Measurements from ENCODE around the gene DGKZ.

The DGKZ gene

GRCh38 chr11:46393759-46394158, 46.5 kb downstream of the DGKZ start:
- DNase-seq (ENCODE audit: low read depth in 2 of 2): no peak

- DNase-seq (ENCODE audit: low read depth in 2 of 2): no peak
These were observed 50.3 kb downstream of the DGKZ start for GRCh38 chr11:46397526-46397925.

DNA sequence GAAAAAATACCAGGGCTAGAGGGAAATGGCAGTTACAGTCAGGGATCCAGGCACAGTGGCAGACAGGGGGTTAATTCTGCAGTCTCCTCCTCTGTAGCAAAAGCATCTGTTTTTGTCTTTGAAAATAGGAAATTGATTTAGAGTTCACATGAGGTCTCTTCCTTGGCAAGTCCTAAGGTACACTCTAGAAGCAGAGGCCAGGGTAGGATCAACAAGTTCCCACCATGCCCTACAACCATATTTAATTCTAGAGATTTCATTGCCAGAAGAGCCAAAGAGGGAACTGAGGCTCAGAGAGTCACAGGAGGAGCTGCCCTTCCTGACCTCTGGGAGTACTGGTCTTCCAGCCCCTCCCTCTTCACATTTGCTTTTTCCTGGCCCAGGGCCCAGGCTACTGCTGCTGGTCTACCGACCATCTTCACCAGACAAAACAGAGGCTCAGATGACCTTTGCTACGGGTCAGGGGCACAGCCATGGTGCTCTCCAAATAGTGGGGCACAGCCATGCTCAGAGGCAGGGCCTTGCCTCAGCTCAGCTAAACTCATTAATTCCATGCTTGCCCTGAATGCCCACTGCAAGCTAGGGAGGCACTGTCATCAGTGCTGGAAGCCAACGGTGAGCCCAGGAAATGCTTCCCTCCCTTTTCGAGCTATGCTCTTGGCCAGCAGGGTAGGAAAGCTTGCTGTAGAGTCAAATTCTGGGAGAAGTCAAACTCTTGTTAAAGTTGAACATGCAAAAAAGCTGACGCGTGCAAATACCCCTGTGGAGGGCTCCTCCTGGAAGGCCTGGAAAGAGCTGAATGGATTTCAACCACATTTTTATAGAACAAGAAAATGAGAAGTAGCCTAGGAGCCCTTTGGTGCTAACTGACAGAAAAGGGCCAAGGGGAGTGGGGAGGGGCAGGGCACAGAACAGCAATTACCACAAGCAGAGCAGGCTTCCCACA, 56.0 kb downstream of the DGKZ start:
- DNase-seq (ENCODE audit: low read depth in 2 of 2): no peak

DNA sequence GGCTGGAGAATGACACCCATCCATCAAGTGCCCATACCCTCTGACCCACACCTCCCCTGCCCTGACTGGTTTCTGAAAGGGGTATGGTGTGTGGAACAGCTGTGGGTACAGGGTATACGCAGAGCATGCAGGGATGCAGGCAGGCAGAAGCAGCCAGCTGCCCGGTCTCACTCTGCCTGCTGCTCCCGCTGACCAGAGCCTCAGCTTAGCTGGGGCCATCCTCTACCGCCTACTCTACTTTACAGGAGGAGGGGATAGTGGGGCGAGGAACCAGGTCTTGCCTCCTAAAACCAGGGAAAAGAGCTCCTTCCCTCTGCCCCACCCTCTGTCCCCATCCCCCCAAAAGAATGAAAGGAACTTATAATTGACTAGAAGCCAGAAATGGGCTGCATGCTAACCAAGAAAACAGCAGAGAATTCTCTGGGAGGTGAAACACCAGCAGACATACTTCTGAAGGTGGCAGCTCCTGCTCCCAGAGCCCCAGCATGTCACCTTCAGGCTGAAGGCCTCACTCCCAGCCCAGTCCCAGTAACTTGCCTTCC, 57.3 kb downstream of the DGKZ start:
- DNase-seq (ENCODE audit: low read depth in 2 of 2): no peak

DNA sequence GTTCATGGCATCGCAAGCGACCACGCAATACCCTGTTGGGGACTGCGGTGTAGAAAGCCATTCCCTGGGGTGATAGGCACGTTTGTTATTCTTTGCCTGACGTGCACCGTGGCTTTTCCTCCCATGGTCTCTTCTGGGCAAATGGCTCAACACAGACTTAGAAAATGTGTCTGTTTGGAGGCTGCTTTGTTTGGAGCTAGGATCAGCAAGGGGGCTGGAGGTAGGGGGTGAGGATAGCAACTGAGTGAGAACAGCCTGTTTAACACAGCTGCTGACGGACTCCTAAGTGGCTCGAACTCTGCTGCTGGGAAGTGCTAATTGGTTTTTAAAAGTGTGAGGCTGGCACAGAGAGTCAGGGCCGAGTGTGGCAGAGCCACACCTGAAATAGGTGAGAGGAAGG, 60.4 kb downstream of the DGKZ start:
- no peak for DNase-seq (ENCODE audit: low read depth in 2 of 2)

- no peak for DNase-seq (ENCODE audit: low read depth in 2 of 2)
These were observed 61.2 kb downstream of the DGKZ start for GRCh38 chr11:46408407-46408986.

DNA sequence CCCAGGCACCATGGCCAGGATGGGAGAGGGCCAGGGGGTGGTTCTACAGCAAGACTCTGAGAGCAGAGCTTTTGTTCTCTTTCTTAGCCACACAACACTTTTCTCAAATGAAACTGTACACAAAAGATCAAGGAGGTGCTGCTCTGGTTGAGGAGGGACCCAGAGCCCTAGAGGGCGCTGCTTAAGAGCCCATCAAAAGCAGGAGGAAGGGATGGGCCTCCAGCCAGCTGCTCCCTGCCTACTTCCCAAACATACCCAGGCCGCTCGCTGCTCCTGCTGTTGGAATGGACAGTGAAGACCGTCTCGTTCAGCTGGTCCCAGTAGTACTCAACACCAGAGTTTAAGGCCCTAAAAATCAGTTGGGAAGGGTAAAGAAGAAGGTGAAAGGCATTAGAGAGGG, 62.8 kb downstream of the DGKZ start:
- no peak for DNase-seq (ENCODE audit: low read depth in 2 of 2)

DNA sequence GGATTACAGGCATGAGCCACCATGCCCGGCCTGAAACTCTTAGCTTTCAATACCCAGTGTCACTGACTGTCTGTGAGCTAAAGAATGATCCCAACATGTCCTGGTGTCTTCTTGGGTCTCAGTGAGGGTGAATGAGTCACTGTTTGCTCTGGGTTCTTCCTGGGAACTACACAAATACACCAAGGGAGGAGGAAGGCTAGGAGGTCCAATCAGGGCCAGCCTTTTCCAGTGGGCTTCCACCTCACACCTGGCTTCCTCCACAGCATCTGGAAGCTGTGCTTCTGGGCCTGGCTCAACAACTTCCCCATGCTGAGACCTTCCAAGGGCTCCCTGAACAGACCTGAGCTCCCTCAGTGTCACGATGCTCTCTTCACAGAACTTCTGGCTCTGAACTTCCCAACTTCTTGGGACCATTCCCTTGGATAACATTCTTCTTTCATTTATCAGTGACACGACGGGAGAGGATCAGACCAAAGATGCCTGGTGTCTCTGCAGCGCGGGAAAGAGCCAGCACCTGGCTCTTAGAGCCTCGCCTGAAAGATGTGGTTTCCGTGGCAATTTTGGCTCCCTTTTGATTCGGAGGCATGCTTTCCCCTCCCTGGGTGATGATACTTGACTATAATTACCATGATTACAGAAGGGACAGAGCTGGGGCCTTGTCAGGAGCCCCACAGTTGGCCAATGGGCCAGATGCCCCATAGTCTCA, 66.7 kb downstream of the DGKZ start:
- DNase-seq (ENCODE audit: low read depth in 2 of 2): no peak

DNA sequence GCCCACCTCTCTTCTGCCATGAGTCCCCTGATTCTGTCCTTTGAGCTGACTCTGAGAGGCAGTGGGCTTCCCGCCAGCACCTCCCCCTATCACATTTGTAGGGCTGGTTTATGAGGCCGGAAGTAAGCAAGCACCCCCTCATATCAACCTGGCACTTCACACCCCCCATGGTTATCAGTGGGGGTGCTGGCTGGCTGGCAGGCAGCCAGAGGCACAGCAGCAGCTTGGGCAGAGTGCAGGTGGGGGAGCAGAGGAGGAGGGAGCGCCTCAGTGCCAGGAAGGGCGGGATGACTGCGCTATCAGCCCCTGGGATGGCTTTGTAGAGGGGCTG, 67.2 kb downstream of the DGKZ start:
- no peak for DNase-seq (ENCODE audit: low read depth in 2 of 2)

- no peak for DNase-seq (ENCODE audit: low read depth in 2 of 2)
These were observed 67.6 kb downstream of the DGKZ start for GRCh38 chr11:46414879-46415278.

DNA sequence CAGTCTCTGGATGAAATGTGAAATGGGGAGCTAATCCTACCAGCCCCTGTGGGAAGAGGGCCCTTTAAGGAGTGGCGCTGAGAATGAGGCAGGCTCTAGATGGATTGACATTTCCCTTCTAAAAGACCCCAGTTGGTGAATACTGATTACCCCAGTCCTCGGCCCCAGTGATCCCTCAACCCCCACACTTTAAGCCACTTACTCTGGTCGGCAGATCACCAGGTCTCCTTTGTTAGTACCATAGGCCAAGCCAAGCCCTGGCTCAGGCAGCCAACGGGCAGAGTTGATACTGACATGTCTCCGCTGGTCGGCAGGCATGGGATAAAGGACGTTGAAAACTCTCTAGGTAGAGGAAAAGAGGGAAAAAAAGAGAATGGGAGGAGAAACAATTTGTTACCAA, 70.4 kb downstream of the DGKZ start:
- DNase-seq (ENCODE audit: low read depth in 2 of 2): no peak

DNA sequence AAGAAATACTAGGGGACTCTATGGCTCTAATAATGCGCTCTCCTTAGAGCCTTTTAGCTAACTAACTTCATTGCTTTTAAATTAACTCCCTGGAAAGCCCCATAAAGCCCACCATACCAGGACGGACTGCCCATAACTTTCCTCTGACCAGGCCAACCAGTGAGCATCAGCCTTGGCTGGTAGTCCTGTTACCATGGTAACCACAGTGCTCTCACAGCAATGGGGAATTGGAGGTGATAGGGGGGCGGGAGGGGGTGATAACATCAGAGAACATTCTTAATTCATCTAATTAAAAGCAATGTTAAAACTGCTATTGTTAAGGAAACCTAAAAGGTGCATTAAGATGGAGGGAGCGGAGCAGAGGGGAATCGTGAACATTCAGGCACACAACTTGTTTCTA, 71.5 kb downstream of the DGKZ start:
- no peak for DNase-seq (ENCODE audit: low read depth in 2 of 2)

- no peak for DNase-seq (ENCODE audit: low read depth in 2 of 2)
These were observed 73.2 kb downstream of the DGKZ start for GRCh38 chr11:46420513-46420912.

DNA sequence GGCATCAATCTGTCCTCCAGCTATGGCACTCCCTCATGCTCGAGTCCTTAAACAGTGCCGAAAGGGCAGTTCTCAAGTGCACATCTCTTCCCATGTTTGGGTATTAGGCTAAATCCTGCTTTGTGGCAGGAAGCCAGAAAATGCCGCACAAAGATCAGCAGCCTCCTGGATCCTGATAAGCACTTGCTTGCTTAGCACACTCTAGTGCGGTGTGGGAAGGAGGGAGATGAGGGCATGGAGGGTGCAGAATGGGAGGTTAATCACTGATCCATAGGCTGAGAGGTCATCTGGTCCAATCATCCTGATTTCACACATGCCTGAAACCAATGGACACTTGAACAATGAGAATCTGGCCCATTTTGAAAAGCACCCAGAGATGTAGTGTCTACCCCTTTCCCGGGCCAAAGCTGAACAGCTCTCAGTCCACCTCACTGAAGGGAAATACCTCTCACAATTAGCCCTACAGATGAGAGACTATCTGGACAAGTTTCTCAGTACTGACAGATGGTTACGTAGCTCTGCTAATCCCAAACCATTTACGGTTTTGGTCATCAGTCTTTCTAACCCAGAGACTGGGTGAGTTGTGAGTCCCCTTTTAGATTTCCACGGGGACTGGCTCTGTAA, 74.1 kb downstream of the DGKZ start:
- DNase-seq (ENCODE audit: low read depth in 2 of 2): no peak

DNA sequence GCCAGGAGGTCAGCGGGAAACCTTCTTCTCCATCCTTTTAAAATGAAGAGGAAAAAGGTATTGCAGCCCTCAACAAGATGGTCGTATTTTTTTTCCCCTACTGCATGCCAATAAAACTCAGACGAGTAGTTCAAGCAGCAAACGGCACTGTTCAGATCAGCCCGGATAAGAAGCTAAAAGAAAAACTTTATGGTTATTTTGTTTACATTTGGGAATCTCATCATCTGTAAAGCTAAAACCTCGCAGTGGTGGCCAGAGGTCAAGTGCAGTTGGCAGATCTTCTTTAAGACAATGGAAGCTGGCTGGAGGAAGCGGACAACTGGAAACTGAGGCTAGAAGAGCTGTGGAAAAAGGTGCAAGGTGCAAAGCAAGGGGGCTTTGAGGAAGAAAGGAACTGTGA, 75.3 kb downstream of the DGKZ start:
- no peak for DNase-seq (ENCODE audit: low read depth in 2 of 2)

- no peak for DNase-seq (ENCODE audit: low read depth in 2 of 2)
These were observed 79.1 kb downstream of the DGKZ start for GRCh38 chr11:46426233-46426991.

- no peak for DNase-seq (ENCODE audit: low read depth in 2 of 2)
These were observed 80.1 kb downstream of the DGKZ start for GRCh38 chr11:46427364-46427763.

DNA sequence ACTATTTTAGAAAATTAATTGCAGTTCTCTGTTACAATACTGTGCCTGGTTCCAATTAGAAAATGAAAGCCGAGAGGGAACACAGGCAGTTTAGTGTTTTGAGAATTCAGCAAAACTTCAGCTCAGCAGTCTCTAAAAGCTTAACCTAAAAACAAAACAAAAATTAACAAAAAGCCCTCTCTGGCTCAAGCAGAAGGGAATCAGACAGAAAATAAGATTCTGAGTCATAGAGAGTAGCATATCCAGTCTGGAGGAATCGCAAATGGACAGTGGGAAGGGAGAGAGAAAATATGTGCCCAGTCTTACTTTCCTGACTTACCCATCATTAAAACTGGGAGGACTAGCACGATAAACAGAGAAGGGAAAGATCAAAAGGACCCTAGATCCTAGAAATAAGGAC, 82.5 kb downstream of the DGKZ start:
- no peak for DNase-seq (ENCODE audit: low read depth in 2 of 2)
